Caki2 (cell line): ENCODE measurements around the gene OGFR. TPM values are rescaled to one million over a fixed set of nuclear protein-coding genes. Genes with fewer than 3 reads are reported as not detected.

Source experiments
- DNase-seq: peaks from one replicate; pipeline ENCODE4 v3.0.0-alpha.2; 2015; ENCODE audit warnings: low read depth
- in situ Hi-C: cut with HindIII; loops from 2 replicates; pipeline ENCODE4 v1.10.0; 2016; ENCODE audit warnings: low sequenced_read_pairs, low pct_unique_long_range_greater_than_20kb, mixed read lengths
- total RNA-seq: library from RNA; depleted of rRNA; stranded (reverse); fragments of >200 nt; shearing (Covaris generic); gene quantifications from 2 replicates; pipeline ENCODE4 v1.2.3, GENCODE V29; 2014; ENCODE audit warnings: low replicate concordance

Gene OGFR
- total RNA-seq, 1 experiment from 2014 or later, result 86.3 TPM

DNA sequence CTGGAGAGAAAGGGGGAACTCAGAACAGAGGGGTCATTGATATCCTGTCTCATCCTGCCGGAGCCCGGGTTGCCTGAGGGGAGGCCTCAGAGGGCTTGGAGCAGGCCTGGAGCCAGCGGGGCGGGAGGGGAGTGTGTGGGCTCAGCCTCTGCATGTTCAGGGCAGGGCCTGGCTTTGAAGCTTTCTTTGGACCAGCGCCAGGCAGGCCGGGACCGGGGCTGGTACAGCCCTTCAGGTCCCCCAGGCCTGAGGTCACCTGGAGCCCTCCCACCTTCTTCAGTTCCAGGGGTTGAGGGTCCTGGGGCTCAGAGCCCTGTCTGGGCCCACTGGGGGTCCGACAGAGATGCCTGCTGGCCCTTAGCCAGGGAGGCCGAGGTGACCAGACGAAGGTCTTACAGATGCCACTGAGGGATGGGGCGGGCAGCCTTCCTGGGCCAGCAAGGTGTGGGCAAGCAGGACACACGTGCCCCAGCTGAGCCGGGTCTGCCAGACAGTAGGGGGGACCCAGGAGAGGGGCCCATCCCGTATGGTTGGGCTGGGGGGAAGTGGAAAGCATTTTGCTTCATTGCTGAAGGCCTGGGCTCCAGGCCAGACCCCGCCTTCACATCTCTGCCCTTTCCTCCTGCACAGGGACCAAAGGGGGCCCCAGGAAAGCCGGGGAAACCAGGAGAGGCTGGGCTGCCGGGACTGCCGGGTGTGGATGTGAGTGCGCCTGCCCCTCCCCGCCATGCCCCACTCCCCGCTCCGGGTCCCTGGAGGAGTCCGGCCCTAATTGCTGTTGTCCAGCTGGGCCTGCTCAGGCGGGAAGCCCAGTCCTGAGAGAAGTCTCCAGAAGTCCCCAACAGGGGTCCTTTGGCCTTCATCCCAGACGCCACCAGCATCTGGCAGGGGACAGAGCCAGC lies 14.2 kb downstream of the OGFR start:
- peak; percentile 54 for DNase-seq

DNA sequence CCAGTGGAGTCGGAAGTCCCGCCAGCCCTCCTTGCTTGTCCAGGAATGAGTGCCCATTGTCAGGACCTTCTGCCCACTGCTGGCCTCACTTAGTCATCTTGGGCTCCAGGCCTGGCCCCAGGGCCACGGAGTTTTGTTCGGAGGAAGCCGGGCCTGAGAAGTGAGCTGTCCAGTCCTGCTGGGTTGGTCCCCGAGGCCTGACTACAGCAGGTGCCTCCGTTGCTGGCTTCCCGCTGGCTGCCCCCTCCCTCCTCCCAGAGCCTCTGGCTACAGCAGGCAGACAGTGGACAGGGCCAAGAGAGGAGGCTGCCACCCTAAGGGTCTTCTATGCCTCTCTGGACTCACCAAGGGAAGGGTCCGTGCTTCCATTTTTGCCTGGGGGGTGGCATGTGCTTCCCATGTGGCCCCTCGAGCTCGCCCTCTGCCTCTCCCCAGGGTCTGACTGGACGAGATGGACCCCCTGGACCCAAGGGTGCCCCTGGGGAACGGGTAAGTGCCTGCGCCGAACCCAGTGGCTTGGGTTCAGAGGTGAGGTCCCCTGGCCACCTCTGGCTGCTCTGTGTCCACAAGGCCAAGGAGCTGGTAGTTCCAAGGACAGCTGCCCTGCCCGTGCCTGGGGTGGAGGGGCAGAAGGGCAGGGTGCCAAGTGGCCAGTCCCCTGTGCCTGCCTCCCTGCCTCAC lies 15.0 kb downstream of the OGFR start:
- no peak for DNase-seq
- in situ Hi-C loops, result no loop called here

More for the DNA sequence above, 14.2 kb downstream of the OGFR start:
- in situ Hi-C loops, result no loop called here

DNA sequence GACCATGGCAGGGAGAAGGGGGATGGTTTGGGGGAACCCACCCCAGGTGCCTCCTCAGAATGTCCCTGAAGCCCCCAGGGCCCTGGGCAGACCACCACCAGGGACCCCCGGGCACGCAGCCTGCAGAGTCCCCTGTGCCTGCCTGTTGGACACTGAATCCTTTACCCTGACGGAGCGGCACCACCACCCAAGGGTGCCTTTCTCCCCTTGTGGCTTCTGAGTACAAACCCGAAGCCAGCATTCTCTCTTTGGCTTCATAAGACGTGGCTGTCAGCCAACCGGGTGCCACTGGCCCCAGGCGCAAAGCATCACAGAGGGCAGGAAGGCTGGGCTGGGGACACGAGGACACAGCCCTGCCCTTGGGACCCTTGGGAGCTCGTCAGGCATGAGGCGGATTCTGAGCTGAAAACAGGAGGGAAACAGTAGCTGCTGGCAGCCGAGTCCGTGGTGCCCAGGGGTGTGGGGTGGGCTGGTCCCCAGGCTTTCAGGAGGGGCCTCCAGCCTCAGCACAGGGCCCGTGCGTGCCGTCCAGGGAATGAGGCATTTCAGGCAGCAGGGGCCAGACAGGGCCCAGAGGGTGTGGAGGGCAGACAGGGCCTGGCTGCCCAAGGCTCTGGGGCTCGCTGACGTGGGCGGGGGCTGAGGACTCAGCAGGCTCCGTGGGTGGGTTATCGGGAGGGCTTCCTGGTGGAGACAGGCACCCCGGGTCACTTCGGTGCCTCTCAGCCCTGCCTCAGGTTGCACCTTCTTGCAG lies 15.8 kb downstream of the OGFR start:
- in situ Hi-C loops, result no loop called here
- no peak for DNase-seq

DNA sequence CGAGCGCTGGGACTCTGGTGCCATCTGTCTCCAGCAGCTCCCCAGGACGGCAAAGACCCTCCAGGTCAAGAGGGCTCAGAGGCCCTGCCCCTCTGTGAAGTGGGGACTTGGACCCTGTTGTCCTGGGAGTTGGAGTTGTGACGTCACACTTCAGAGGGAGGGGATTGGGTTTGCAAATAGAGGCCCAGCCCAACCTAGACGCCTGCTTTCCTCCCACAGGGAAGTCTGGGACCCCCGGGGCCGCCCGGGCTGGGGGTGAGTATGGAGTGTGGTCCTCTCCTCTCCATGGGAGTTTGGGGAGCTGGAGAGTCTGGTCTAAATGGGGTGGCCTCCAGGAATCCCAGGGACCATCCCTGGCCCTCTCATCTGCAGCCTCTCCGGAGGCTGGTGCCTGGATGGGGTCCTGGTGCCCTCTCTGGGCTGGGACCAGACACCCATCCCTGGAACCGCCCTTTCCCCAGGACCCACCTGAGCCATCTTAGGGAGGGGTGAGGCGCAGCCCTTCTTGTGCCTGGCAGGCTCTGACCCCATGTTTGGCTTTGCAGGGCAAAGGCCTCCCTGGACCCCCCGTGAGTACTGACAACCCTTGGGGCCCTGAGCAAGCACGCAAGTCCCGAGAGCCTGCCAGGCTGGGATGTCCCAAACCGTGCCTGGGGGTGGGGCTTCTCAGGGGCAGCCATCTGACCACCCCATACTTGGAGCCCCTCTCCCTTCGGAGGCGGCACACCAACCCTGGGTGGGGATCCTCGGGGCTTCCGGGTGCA lies 16.5 kb downstream of the OGFR start:
- in situ Hi-C loops, result no loop called here
- DNase-seq, result no peak

DNA sequence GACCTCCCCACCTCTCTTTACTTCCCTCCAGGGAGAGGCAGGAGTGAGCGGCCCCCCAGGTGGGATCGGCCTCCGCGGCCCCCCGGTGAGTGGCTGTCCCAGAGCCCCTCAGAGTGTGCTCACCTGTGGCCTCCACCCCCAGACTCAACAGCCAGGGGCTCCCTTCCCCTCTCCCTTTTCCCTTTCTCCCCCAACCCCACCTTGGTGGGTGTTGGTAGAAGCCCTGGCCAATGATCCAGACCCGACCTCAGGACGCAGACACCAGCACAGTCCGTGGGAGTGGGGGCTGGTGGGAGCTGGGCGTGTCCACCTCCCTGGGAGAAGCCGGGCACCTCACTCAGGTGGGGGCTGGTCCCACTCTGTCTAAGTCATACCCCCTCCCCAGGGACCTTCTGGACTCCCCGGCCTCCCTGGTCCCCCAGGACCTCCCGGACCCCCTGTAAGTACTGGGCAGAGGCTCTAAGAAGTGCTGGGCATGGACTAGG lies 17.1 kb downstream of the OGFR start:
- in situ Hi-C loops, result no loop called here
- DNase-seq, result no peak

DNA sequence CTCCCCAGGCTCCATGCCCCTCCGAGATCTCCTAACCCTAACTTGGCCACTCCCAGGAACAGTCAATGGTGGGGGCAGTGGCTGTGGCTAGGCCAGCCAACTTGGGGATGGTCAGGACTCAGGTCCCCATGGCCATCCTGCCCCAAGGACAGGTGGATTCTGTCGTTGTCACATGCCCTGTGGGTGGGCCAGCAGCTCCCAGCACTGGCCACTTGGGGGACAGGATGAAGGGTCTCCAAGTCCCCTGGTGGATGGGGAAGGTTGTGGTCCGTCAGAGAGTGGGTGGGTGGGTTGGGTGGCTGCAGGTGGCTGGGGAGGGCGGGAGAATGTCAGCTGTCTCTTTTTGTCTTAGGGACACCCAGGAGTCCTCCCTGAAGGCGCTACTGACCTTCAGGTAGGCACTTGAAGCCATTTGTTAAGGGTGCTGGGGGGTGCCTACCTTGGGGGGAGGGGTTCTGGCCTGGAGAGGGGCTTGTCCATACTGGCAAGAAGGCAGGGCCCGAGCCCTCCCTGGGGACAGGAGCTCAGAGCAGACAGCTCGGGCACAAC lies 17.7 kb downstream of the OGFR start:
- in situ Hi-C loops, result no loop called here

DNA sequence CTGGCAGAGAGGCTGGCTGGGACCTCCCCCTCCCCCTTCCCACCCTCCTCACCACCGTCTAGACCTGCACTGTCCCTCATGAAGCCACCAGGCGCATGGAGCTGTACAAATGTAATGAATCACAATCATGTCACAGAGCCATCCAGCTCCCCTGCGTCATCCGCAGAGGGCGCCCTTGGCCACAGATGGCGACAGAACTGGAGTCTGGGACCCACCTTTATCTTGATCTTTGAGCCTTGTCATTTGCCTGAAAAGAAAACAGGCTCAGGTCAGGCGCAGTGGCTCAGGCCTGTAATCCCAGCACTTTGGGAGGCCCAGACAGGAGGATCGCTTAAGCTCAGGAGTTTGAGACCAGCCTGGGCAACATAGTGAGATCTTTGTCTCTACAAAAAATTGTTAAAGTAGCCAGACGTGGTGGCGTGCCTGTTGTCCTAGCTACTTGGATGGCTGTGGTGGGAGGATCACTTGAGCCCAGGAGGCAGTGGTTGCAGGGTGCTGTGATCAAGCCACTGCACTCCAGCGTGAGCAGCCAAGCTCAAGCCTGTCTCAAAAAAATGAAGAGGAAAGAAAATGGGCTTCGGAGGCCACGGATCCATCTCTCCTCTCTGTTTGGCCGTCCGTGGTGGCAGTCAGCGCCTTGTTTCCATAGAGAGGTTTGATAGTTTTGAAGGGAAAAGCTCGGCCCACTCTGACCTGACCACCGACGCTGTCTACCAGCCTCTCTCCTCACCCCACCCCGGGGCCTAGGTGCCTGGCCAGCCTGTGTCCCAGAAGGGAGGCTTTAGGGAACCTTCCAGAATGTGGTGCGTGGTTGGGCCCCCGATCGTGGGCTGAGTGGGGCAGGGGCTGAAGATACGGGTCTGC lies 18.4 kb downstream of the OGFR start:
- peak; percentile 73 for DNase-seq
- in situ Hi-C loops, result no loop called here

More for the DNA sequence above, 17.7 kb downstream of the OGFR start:
- no peak for DNase-seq

DNA sequence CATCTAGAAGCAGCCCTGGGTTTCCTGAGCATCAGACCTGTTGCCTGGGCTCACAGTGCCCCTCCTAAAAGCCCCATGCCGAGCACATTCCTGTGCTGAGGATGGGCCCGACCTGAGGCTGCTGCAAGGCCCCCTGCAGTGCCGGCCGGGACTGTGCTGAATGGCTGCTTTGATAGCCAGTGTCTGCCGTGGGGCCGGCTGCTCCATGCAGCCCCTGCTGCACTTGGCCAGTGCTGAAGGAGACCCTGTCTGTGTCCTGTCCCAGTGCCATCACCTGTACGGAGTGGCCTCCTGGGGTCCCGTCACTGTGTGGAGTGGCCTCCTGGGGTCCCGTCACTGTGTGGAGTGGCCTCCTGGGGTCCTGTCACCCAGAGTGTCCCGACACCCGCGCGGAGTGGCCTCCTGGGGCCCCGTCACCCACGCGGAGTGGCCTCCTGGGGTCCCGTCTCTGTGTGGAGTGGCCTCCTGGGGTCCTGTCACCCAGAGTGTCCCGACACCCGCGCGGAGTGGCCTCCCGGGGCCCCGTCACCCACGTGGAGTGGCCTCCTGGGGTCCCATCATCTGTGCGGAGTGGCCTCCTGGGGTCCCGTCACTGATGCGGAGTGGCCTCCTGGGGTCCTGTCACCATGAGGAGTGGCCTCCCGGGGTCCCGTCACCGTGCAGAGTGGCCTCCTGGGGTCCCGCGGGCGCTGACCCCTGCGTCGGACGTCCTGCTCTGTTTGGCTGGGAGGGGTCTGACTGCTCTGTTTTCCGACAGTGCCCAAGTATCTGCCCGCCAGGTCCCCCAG lies 19.2 kb downstream of the OGFR start:
- no peak for DNase-seq
- in situ Hi-C loops, result no loop called here

DNA sequence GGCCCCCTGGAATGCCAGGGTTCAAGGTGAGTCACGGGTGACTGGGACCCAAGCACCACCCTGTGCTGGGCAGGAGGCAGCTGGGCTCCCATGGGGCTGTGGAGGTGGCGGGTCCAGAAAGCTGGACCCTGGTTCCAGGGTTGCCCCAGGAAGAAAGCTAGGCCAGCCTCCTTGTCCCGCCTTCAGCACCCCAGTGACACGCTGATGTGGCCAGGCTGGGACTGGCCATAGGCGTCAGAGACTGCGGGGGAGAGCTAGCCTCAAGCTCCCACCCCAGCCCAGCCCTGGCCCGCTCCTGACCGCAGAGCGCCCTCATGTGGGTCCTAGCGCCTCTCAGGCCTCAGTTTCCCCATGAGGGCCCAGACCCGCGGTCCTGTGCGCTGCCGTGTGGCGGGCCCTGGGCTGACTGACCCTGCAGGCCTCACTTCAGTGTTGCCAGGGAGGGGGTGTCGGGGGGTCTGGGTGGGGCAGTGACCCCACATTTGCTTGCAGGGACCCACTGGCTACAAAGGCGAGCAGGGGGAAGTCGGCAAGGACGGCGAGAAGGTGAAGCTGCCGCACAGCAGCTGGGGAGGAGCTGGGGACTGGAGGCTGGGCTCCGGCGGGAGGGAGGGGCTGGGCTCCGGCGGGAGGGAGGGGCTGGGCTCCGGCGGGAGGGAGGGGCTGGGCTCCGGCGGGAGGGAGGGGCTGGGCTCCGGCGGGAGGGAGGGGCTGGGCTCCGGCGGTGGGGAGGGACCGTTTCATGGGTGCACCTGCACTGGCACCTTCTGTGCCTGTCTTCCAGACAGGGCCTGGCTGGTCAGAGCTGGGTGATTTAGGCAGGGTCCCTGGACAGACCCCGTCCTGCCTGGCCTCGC lies 20.1 kb downstream of the OGFR start:
- DNase-seq, result no peak
- in situ Hi-C loops, result no loop called here

DNA sequence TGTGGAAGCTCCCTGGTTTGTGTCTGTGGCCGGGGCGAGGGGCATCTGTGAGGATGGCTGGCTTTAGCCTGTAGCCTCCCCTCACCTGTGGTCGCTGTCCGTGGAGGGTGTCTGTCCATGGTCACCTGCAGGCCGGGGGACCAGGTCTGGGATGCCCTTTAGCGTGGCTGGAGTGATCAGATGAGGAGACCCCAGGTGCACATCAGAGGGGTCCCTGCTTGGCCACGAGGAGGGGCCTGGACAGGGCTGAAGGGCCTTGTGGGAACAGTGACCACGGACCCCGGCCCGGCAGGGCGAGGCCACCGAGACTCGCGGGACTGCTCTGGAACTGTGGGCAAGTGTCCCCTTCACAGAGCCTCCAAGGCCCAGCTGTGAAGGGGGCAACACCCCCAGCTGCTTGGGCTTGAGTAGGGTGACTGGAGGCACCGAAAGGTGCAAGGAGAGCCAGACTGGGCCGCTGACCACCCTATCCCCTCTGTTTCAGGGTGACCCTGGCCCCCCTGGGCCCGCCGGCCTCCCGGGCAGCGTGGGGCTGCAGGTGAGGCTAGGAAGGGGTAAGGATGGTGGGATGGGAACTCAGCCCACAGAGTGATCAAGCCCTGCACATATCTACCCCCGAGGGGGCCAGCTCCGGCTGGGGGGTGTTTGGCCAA lies 20.8 kb downstream of the OGFR start:
- in situ Hi-C loops, result no loop called here
- DNase-seq, result no peak

DNA sequence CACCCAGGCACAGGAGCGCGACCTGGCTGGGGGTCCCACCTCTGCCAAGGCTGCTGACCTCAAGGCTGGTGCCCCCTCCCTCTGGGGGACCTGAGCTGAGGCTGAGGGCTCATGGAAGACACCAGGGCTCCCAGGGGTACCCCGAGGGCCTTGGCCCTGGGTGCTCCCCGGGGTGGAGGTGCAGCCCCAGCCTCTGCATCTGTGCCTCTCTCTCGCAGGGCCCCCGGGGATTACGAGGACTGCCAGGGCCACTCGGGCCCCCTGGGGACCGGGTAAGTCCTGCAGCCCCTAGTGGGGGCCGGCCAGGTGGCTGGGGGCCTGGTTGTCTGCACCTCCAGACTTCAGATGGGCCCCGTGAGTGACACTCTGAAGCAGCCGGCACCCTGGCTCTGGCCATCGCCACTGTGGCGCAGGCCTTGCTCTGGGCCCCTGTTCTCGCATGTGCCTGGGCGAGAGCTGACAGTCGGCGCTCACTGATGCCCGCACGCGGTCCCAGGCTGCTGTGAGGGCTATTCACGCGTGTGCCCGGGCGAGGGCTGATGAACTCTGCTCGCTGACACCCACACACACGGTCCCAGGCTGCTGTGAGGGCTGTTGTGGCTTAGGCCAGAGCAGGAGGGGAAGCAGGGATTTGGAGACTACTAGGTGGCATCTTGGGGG lies 21.5 kb downstream of the OGFR start:
- in situ Hi-C loops, result no loop called here
- no peak for DNase-seq

DNA sequence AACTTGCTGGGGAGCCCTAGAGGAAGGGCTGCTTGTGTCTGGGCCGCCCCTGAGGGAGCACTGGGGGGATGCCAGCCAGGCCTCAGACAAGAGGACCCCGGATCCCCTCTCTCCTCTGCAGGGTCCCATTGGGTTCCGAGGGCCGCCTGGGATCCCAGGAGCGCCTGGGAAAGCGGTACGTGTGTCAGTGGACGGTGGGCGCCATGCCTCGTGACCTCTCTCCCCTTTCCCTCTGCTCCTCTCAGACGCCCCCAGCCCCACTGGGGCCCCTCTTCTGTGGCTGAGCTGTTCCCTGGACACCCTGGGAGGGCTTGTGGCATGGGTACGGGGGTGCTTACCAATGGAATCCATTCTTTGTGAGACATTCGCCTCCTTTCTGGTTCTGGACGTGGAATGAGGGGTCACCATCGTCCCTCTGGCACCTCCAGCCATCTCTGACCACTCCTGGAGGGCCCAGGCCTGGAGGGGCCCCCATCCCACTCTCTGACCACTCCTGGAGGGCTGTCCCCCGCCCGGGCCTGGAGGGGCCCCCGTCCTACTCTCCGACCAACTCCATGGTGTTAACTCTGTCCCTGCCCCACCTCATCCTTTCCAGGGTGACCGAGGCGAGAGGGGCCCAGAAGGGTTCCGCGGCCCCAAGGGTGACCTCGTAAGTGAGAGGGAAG lies 22.1 kb downstream of the OGFR start:
- DNase-seq, result no peak
- in situ Hi-C loops, result no loop called here

DNA sequence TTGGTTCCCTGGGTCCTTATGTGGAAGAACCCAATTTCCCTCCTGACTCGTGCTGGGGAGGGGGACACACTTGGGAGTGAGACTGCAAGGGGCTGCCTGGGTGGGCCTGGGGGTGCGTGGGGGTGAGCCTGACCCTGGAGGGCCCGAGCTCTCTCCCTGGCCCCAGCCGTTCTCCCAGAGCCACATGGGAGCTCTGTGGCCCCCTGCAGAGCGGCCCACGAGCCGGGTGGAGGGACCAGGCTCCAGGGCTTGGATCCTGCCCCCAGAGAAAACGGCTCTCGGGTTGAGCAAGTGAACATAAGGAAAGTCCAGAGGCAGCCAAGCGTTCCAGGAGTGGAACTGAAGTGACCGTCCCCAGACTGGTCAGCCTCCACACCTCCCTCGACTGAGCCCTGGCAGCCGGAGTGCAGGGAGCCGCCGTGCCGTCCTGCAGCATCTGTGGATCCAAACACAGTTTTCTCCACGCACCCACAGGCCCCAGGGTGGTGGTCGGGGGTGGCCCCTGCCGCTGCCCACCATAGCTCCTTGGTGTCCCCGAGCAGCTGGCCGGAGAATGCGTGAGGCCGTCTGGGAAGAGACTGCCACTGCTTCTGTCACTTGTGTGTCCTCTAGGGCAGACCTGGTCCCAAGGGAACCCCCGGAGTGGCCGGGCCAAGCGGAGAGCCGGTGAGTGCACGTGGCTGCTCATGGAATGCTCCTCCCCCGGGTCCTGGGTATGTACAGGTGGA lies 22.8 kb downstream of the OGFR start:
- in situ Hi-C loops, result no loop called here
- no peak for DNase-seq
